Hematopoietic multipotent progenitor cell treated with erythropoietin and hydrocortisone succinate and interleukin-3 and kit ligand, for 8 days (in vitro differentiated cells): ENCODE measurements around the gene FARS2.

Source experiments
- DNase-seq: peaks from one replicate; pipeline ENCODE4 v3.0.0-alpha.2; 2015

FARS2 gene

DNA sequence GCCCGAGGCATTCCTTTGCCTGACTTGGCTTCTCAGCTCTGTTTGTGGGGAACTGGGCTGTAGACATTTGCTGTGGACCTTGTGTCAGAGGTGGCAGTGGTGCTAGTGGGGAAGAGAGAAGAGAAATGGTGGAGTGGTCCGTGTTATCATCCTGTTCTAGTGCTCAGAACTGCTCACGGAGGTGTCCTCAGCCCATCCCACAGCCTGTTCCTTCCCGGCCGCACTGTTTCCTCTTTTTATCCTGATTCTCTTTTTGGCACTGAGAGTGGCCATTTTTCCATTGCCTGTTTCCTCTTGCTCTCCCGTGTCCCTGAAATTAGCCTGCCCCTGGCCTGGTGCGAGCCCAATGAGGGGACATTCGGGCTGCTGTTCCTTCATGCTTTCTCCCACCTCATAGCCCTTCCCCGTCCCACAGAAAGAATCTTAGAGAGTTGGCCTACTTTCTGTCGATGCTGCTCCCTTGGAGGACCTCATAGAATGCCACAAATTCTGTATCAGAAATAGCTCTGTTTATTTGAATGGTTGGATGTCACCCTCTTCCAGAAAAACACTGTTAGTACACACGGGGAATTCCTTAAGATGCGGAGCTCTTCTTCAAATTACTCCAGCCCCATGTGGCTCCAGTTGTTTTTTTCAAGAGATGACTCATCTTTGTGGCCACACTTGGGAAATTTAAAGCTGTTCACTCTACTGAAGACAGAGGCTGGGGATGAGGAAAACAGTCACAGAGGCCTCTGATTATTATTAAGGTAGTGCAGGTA lies 26.1 kb downstream of the FARS2 start:
- DNase-seq = no peak

DNA sequence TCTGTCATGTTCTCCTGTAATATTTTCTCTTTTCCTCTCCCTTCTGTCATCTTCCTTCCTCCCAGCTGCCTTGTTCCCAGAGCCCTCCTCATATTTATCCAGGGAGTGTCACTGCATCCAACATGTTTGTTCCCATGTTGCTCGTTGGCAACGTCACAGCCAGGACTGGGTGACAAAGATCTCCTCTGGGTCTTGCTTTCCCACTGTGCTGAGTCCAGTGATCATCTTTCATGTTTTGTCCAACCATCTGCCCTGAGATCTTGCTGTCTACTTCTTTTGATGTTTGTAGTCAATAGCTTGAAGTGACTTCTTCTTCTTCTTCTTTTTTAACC lies 26.6 kb downstream of the FARS2 start:
- no peak for DNase-seq

DNA sequence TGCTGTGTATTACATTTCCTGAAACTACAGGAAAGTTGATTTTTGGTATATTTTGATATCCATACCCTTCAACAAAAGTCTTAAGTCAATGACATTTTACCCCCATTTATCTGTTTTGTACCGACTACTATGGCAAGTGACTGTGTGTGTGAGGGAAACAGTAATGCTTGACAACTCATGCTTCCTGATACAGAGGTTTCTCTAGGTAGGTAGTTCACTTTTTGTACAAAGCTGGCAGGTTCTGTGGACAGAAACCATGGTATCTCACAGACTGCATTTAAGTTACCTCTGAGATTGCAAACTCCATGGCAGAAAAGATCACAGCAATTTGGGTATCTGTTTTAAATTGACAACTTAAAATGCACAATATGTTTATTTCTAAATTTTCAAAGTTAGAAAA lies 28.8 kb downstream of the FARS2 start:
- no peak for DNase-seq

DNA sequence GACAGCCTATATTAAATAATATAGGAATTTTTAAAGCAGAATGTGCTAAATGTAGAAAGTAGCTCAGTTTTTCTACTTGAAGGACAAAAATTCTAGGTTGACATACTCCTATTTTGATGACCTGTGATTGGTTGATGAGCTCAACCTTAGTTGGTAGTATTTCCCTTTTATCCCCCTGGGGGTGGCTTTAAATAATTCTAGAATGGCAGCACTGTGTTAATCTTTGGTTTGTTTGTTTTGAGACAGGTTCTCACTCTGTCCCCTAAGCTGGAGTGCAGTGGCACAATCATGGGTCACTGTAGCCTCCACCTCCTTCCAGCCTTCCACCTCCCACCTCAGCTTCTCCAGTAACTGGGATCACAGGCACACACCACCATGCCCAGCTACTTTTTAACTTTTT lies 29.2 kb downstream of the FARS2 start:
- DNase-seq = no peak

DNA sequence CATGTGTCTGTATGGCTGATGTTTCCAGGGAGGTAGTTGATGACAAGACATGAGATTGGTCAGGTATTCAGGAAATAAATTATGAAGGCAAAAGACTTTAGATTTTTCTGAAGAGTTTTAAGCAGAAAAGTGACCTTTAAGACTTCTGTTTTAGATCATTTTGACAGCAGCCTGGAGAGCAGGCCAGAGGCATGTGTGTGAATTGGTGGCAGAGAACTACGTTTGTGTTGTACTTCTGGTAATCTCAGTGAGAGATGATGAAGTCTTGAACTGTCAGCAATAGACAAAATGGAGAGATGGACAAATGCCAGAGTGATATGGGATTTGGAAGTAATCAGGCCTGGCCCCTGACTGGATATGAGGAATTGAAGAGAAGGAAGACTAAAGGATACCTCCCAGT lies 30.8 kb downstream of the FARS2 start:
- DNase-seq = no peak

DNA sequence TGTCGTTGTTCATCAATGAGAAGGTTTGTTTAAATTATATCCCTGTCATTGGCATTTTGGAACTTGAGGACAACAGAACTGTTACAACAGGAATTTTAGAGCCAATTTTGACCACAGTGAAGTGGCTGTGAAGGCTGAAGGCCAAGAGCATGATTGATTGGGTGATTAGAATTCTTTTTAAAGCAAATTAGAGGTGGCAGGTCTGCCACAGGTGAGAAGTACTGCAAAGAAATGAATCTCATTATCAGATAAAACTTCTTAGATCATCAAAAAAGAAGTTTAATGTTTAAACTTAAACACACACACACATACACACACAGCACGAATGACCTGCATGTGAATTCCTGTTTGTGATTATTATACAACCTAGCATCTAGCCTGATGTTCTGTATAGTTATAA lies 32.4 kb downstream of the FARS2 start:
- DNase-seq = no peak

DNA sequence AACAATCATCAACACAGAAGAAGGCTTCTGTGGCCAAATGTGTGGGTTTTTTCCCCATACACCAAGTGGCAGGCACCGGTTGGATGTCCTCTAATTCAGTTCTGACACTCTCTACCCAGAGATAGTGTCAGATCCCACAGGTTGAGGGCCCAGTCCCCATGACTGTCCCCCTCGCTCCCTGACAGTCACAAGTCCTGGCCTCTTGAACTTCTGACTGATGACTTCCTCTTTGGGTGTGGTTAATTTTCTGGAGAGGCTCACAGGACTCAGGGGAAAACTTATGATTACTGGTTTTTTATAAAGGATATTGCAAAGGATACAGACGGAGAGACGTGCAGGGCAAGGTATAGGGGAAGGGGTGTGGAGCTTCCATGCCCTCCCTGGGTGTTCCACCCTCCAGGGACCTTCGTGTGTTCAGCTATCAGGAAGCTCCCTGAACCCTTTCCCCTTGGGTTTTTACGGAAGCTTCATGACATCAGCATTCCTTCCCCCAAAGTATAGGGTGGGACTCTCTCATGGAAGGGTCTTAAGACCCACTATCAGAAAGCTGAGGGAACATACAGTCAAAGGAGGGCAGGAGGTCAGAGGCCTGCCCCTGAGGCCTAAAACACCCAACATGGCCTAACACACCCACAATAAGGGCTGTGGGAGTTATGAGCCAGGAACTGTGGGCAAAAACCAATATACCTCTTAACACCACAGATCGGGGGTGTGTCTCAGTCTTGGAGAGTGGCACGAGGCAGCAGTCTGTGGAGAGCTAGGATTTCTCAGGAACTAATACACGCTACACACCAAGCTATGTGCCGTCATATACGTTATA lies 33.3 kb downstream of the FARS2 start:
- peak; percentile 38 for DNase-seq

DNA sequence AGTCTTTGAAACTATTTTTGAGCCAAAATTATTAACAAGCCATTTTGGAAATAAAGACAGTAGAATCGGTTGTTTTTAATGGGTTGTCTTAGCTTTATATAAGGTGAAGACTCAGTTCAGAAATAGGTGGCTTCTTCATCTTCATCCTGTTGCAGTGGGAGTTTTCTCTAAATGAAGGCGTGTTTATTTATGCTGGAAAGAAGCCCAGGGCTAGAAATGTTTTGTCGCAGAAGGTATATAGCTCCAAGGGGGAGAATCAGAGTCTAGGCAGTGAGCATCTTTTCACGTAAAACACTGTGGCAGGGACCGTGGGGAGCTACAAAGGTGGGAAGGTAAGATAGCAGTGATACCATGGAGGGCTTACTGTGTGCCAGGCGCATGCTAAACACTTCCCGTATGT lies 34.3 kb downstream of the FARS2 start:
- no peak for DNase-seq

DNA sequence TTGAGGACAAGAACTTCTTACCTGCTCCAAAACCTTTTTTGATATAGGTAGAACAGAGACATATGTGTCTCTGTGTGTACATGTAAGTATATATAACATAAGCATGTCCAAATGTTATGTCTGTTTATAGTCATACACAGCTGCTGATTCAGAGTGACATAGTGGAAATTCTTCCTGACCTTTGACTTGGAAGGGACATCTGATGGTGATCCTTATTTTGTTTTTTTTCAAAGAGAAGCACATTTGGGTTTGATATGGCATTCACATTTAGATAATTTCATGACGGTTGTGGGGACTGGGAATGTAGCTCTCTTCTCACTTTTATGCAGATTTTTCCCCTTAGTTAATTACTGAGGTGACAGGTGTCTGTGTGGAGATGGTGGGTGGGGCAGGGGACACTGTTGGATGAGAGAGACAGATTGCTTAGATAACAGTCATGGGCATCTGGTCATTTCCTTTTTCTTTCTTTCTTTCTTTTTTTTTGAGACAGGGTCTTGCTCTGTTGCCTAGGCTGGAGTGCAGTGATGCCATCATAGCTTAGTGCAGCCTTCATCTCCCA lies 39.0 kb downstream of the FARS2 start:
- DNase-seq = no peak

DNA sequence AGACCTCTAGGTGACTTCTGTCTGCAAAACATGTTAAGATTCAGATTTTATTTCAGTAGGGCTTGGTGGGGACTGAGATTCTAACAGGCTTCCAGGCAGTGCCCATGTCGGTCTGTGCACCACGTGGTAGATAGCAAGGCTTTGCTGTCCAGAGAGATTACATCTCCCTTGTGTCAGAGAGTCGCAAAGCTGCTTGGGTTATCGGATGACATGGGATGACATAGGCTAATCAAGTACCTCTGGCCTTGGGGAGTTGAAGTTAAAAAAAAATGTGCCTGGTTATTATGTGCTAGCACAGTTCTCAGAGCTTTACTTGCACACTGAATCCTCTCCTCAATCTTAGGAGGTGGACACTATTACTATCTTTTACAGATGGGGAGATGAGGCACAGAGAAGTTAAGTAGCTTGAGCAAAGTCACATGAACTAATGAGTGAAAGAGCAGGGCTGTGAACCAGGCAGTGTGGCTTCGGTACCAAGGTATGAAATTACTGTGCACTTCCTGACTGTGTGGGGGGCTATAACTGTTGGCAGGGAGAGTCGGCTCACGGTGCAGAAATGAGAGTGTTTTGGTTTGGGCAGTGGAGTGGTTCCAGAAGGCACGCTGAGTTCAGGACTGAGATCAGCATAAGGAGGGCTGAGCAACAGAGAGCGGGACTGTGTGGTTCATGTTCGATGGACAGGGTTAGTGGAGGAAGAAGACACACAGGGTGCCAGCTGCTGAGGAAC lies 41.1 kb downstream of the FARS2 start:
- peak; percentile 49 for DNase-seq

DNA sequence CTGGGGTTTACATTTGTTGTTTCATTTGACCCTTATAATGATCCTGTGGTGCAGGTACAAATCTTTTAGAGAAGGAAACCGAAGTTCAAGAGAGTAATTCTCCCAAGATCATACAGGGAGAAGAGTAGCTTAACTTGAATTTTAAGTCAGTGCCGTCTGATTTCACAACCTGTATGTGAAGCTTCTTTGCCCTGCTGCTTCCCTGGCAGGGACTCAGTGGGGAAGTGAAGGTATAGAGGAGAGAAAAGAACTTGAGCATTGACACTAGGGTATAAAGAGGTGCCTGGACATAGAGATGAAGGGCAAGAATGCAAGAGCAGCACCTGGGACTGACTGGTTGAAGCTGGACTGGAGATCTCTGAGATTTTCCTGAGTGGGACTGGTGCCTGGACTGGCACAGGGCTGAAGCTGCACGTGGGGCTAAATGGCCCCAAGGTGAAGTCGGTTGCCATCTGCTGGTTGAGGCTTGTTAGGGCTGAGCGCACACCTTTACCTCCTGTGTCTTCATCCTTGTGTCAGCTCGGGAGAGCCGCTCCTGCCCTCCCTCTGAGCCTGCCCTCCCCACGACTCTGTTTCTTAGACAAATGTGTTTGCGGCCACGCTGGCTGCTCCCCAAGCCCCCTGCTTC lies 41.8 kb downstream of the FARS2 start:
- DNase-seq = peak; percentile 34

DNA sequence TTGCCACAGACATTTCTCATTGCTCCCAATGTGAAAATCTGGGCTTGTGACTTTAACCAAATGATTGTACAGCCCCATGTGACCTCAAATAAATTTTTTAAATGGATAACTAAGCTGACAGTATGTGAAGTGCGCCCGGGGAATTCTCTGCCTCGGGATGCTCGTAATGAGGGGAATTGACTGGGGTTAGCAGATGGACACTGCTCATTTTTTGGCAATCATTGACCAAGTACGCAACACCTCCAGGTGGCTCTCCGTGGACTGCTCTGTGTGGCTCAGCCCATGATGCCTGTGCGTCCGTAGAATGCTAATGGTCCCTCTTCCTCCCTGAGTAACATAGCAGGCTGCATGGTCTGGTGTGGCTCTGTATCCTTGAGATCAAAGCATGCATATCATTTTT lies 42.4 kb downstream of the FARS2 start:
- no peak for DNase-seq

DNA sequence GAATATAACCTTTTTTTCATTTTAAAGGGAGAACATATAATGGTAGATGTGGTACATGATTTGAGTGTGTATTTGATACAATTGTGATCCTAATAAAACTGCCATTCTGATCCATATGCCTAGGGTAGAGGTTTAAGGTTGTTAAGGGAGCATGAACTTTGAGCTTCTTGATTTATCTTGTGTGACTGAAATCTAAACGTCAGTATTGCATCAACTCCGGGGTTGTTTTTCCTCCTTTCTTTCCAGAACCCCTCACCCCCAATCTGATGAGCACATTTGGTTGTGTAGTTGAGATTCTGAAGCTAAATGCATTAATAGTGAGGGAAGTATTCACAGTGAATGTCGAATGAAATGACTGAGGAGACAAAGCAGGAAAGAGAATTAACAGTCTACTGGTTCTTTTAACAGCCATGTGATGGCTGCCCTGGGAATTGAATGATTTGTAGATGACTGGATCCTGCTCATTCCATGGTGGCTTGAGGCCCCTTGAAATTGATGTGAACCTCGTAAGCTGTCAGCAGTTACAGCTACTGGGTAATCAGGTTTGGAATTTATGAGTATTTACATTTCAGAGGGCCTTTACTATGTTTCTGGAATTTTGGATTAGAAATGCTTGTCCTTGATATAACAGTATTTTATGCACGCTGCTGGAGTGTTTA lies 44.8 kb downstream of the FARS2 start:
- no peak for DNase-seq

DNA sequence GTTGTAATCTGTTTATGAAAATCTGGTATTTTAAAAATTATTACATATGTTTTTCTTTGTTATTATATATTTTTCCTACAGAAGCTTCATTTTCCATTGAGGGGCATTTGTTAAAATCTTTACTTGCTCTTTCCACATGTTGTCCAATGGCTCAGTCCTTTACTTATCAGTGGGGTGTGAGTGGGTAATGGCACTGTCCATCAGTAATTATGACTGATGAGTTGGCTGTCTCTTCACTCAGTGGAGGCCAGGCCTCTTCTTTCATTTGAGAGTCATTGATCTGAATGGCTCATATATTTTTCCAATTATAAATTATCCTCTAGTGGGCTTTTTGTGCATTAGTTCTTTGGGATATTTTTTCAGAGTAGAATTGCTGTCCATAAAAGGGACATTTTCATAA lies 45.7 kb downstream of the FARS2 start:
- no peak for DNase-seq

DNA sequence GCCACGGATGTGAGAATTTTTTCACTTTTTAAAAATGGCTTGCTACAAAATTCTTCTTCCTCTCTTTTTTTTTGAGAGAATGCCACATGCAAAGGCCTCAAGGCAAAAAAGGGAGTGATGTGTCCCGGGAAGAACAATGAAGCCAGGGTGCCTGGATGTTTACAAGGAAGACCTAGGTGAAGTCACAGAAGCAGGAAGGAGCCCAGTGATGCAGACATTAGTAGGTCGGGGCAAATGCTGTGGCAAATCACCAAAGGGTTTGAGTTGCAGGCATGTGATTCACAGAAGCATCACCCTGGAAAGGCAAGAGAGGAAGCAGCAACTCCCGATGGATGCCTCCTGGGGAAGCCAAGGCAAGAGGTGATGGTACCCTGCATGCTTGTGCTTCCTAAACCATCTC lies 46.8 kb downstream of the FARS2 start:
- DNase-seq = no peak

DNA sequence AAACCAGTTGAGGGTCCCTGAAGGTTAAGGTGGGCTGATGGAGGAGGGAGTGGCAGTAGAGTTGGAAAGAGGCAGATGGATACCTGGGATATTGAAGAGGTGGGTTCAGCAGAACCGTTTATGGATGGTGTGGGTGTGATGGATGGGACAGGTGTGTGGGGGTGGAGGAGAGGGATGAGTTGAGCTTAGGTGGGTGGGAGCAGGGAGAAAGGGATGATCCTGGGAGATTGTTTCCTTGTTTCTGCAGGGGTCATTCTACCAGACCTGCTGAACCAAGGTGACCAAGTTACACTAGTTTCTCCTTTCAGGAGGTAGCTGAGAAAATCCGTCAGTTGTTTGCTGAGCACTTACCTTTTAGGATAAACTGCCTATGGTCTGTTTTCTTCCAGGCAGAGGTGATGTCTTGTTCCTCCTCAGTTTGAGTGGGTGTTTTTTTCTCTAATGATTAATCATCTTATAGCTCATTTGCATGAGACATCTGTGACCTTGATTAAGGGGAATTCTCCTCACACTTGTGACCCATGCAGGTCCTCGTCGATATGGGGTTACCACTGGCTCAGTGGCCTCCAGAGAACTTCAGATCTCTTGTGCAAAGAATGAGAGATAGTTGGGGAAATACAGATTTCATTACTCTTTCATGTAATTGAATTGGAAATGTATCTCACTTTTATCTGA lies 53.0 kb downstream of the FARS2 start:
- DNase-seq = no peak

DNA sequence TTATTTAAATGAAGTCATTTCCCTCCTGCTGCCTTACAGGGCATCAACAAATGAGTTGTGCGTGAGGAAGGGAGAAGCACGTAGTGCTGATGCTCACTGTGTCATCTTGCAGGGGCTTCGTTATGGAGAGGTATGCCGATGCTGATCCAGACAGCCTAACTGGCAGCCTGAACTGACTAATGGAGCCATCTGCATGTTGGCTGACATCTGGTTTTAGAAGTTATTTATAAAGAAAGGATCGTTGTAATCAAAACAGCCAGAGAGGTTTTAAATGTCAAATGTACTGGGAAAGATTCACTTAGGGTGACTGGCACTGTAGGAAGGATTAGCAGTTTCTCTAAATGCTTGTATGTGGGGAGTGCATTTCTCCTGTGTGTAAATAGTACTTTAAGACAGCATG lies 54.6 kb downstream of the FARS2 start:
- DNase-seq = no peak

DNA sequence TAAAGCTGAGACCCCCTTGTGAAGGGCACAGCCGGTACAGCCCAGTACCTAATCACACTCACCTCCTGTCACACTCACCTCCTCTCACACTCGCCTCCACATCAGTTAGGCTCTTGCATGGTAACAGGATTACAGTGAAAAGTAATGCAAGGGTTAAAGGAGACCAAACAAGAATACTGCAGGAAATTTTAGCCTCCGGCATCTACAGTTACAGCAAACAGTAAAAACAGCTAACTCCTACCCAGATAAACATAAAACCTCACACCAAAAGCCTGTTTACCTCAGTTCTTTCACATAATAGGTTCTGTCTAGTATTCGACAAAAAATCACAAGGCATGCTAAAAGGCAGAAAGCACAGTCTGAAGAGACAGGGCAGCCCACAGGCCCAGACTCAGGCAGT lies 55.6 kb downstream of the FARS2 start:
- no peak for DNase-seq

DNA sequence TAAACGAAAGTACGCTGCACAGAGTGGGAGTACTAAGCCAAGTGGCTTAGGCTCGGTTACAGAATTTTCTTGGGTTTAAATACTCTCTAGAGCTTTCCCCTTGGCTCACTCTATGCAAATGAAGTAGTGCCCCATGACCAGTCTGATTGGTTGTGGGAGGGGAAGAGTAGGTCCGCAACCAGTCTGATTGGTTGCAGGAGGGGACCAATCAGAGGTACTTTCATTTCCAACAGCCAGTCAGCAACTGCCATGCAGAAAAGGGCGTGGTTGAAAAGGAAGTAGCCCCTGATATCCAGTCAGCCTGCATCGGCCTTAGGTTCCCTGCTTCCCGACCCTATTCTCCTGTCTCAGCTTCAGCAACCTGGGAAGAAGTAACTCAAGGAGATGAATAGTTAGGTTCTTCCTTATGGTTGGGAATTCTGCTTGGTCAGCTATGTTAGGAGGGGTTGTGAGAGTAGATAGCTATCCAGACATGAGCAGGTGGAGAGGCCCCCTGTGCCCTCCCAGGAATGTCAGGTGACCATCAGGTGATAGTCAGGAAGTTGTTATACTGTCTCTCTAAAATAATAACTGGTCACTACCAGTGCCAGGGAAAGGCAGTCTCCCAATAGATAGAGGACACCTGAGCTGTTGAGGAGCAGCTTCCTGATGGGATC lies 57.4 kb downstream of the FARS2 start:
- no peak for DNase-seq

DNA sequence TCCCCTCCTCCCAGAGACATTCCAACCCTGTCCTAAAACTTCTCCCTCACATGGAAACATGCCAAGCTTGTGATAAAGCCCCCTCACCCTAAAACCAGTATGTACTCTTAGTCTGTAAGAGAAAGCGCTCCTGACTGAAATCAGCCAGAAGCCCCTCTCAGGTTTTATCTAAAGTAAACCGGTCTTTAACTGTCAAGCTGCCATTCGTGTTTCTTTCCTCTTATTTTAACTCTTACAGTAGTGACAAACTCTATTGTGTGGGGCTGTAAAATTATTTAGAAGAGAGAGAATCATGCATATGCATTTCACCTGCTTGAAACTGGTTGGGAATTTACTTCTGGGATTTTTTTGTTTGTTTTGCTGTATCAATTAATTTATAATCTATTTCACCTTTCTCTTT lies 62.7 kb downstream of the FARS2 start:
- DNase-seq = no peak

DNA sequence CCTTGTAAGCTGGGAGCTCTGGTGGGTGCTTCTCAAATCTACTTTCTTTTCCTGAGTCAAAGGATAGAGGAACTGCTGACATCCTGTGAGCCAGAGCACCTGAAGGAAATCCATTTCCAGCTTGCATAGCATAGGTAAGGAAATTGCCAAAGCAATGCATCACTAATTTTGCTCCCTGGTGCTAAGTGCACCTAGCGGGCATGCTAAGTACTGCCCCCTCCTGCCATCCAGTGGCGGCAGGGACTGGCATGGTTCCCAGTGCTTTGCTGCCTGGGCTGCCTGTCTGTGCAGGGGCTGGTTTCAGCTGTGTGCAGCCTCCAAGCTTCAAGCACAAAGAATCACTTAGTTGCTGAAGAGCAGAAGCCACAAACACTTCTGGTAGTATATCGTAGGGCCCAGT lies 63.9 kb downstream of the FARS2 start:
- no peak for DNase-seq
